Activated CD8-positive, alpha-beta T cell treated with anti-CD3 and anti-CD28 coated beads for 36 hours (primary cell): ENCODE results near the gene TFDP1. TPM values are rescaled to one million over a fixed set of nuclear protein-coding genes. Genes with fewer than 3 reads are reported as not detected.

Experiments used
- ATAC-seq: fragments of 200-7000 bp; cut with Tn5 transposase; one replicate; pipeline ENCODE4 v1.10.0; 2021; ENCODE audit warnings: mild to moderate bottlenecking, moderate library complexity
- CTCF ChIA-PET: fragments of 350-600 bp; sonication (Branson Sonifier 250); formaldehyde crosslinking; loops from one replicate; lab custom pipeline; 2021; ENCODE audit warnings: antibody characterized with exemption; lab: Charles Lee
- POLR2A ChIA-PET: fragments of 350-600 bp; sonication (Branson Sonifier 250); formaldehyde crosslinking; loops from one replicate; lab custom pipeline; 2021; ENCODE audit warnings: antibody characterized with exemption; lab: Charles Lee
- DNase-seq: peaks from one replicate; pipeline ENCODE4 v3.0.0-alpha.2; 2020
- H3K27ac Mint-ChIP-seq: one replicate; pipeline ENCODE4 v1.8.0; 2021; ENCODE audit warnings: mild to moderate bottlenecking, mixed read lengths
- H3K27me3 Mint-ChIP-seq: one replicate; pipeline ENCODE4 v1.8.0; 2021; ENCODE audit warnings: mixed read lengths
- H3K36me3 Mint-ChIP-seq: one replicate; pipeline ENCODE4 v1.8.0; 2021; ENCODE audit warnings: low read depth, mixed read lengths
- H3K4me1 Mint-ChIP-seq: one replicate; pipeline ENCODE4 v1.8.0; 2021; ENCODE audit warnings: low read depth, mixed read lengths
- H3K4me3 Mint-ChIP-seq: one replicate; pipeline ENCODE4 v1.8.0; 2021; ENCODE audit warnings: mild to moderate bottlenecking, moderate library complexity, mixed read lengths
- H3K9me3 Mint-ChIP-seq: one replicate; pipeline ENCODE4 v1.8.0; 2021; ENCODE audit warnings: mixed read lengths
- intact Hi-C: fragments of 100-400 bp; cut with micrococcal nuclease; formaldehyde crosslinking; loops from one replicate; pipeline ENCODE4 v1.10.0; 2022
- total RNA-seq, 2 experiments: library from RNA; stranded (reverse); gene quantifications; one replicate each; pipeline ENCODE4 v1.2.3, GENCODE V29; 2021
- TF ChIP-seq, protein P1 (sequence below): fragments of 200-600 bp; IDR thresholded peaks from one replicate; pipeline ENCODE4 v1.8.0; 2022; ENCODE audit warnings: antibody characterized with exemption, mild to moderate bottlenecking

TFDP1 gene
- total RNA-seq, 2 experiments from 2014 or later: 174 to 184 TPM

GRCh38 chr13:113631341-113632095, 47.0 kb downstream of the TFDP1 start:
- TF ChIP-seq, protein P1, sequence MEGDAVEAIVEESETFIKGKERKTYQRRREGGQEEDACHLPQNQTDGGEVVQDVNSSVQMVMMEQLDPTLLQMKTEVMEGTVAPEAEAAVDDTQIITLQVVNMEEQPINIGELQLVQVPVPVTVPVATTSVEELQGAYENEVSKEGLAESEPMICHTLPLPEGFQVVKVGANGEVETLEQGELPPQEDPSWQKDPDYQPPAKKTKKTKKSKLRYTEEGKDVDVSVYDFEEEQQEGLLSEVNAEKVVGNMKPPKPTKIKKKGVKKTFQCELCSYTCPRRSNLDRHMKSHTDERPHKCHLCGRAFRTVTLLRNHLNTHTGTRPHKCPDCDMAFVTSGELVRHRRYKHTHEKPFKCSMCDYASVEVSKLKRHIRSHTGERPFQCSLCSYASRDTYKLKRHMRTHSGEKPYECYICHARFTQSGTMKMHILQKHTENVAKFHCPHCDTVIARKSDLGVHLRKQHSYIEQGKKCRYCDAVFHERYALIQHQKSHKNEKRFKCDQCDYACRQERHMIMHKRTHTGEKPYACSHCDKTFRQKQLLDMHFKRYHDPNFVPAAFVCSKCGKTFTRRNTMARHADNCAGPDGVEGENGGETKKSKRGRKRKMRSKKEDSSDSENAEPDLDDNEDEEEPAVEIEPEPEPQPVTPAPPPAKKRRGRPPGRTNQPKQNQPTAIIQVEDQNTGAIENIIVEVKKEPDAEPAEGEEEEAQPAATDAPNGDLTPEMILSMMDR: no peak
- no peak for ATAC-seq
- DNase-seq: no peak
- intact Hi-C loops: no loop called here
- peaks cover 68% of the 10 kb centered on the region for H3K36me3 Mint-ChIP-seq
- POLR2A ChIA-PET: no interaction called here
- peaks cover 22% of the 10 kb centered on the region for H3K4me1 Mint-ChIP-seq
- H3K9me3 Mint-ChIP-seq: no peaks in the 10 kb centered on the region
- H3K27me3 Mint-ChIP-seq: no peaks in the 10 kb centered on the region
- CTCF ChIA-PET: no interaction called here
- H3K27ac Mint-ChIP-seq: no peak overlapping the region
- H3K4me3 Mint-ChIP-seq: no peak overlapping the region

DNA sequence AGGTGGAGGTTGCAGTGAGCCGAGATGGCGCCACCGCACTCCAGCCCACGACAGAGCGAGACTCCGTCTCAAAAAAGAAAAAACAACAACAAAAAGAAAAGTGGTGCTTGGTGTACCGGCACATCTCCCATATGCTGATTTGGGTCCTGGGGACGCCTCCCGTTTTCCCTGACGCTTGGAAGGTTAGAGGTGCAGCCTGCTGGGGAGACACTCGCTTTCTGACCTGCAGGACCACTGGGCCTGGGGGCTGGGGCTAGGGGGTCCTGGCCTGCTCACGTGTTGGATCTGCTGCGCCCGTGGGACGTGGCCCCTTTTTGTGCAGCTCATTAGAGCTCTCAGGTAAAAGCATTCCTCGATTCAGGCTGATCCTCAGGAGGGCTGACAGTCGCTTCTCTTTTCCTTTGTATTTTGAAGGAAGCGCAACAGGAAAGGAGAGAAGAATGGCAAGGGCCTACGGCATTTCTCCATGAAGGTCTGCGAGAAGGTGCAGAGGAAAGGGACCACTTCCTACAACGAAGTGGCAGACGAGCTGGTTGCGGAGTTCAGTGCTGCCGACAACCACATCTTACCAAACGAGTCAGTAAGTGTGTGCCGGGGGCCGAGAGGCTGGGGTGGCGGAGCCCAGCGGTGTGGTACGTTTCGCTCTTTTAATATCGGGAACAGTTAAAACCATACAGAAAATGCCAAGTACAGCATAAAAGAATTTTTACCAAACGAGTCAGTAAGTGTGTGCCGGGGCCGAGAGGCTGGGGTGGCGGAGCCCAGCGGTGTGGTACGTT, 48.3 kb downstream of the TFDP1 start:
- POLR2A ChIA-PET: no interaction called here
- Mint-ChIP-seq H3K4me1 (peaks cover 22% of the 10 kb centered on the region), H3K27ac (no peak overlapping the region), H3K4me3 (no peak overlapping the region), H3K36me3 (peaks cover 72% of the 10 kb centered on the region), H3K27me3 (no peaks in the 10 kb centered on the region), H3K9me3 (no peaks in the 10 kb centered on the region)
- ATAC-seq: no peak
- no peak for DNase-seq
- intact Hi-C loops: no loop called here
- TF ChIP-seq, protein P1: no peak
- CTCF ChIA-PET: no interaction called here

DNA sequence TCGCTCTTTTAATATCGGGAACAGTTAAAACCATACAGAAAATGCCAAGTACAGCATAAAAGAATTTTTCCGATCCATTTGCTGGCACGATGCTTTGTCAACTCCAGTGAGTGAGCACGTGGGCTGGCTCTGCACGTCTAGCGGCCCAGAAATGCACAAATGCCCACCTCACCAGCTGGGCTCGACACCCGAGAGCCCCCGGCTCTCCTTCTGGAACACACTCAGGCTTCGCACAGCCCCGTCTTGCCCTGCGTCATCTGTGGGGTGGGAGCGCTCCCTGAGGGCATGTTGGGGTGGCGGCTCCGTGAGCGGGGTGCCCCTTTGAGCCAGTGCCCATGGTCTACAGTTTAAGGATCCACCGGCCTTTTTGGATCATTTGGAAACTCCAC, 48.9 kb downstream of the TFDP1 start:
- Mint-ChIP-seq H3K9me3 (no peaks in the 10 kb centered on the region), H3K4me1 (peaks cover 22% of the 10 kb centered on the region), H3K4me3 (no peak overlapping the region), H3K36me3 (peaks cover 72% of the 10 kb centered on the region), H3K27me3 (no peaks in the 10 kb centered on the region), H3K27ac (no peak overlapping the region)
- POLR2A ChIA-PET: no interaction called here
- no peak for ATAC-seq
- TF ChIP-seq, protein P1: no peak
- no peak for DNase-seq
- intact Hi-C loops: no loop called here
- CTCF ChIA-PET: no interaction called here

GRCh38 chr13:113634279-113635047, 49.9 kb downstream of the TFDP1 start:
- no peak for DNase-seq
- ChIA-PET CTCF (no interaction called here), POLR2A (no interaction called here)
- H3K4me3 Mint-ChIP-seq: no peak overlapping the region
- peaks cover 22% of the 10 kb centered on the region for H3K4me1 Mint-ChIP-seq
- intact Hi-C loops: no loop called here
- no peak for ATAC-seq
- no peak overlapping the region for H3K27ac Mint-ChIP-seq
- no peaks in the 10 kb centered on the region for H3K27me3 Mint-ChIP-seq
- TF ChIP-seq, protein P1: no peak
- H3K9me3 Mint-ChIP-seq: no peaks in the 10 kb centered on the region
- peaks cover 75% of the 10 kb centered on the region for H3K36me3 Mint-ChIP-seq
